Measurements from ENCODE around the gene TPRG1L.
"Not testable (repeated sequence)": the region's sequence is repeated elsewhere in the genome, so short reads cannot be mapped to it uniquely, and the experiment has no call there.

The TPRG1L gene

DNA sequence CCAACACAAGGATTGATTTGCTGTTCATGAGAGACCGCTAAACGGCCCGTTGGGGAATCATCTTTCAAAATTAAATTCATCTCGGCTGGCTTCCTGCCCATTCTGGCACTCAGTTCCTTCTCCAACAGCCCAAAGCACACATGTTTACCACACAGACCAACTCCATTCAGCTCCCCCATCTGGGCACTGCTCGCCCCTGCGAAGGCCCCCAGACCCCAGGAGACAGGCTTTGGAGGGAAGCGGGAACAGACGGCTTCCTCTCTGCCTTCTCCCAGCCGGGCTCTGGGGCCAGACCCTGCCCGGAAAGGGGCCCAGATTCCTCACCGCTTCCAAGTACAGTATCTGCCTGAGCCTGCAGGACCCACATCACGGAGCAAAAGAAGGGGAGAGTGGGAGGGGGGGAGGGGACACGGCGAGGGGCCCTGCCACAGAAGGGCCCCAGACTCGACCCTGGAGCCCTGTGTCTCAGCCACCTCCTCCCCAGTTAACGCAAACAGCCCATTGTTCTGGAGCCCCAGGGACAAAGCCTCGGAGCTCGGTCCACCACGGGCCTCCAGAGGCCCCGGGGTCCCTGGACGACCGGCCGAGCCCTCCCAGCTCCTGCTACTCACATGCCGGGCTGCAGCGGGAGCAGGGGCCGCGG is 14.2 kb upstream of the TPRG1L start:
- no peak for DNase-seq (ENCODE audit: low spot score in 2 of 2)
- ATAC-seq: no peak
- H3K9me3 Mint-ChIP-seq: no peaks in the 10 kb centered on the region
- no peak overlapping the region for H3K27ac Mint-ChIP-seq
- peaks cover 5% of the 10 kb centered on the region for H3K4me1 Mint-ChIP-seq
- peak overlapping the region; percentile 75 for H3K4me3 Mint-ChIP-seq
- no peaks in the 10 kb centered on the region for H3K36me3 Mint-ChIP-seq

DNA sequence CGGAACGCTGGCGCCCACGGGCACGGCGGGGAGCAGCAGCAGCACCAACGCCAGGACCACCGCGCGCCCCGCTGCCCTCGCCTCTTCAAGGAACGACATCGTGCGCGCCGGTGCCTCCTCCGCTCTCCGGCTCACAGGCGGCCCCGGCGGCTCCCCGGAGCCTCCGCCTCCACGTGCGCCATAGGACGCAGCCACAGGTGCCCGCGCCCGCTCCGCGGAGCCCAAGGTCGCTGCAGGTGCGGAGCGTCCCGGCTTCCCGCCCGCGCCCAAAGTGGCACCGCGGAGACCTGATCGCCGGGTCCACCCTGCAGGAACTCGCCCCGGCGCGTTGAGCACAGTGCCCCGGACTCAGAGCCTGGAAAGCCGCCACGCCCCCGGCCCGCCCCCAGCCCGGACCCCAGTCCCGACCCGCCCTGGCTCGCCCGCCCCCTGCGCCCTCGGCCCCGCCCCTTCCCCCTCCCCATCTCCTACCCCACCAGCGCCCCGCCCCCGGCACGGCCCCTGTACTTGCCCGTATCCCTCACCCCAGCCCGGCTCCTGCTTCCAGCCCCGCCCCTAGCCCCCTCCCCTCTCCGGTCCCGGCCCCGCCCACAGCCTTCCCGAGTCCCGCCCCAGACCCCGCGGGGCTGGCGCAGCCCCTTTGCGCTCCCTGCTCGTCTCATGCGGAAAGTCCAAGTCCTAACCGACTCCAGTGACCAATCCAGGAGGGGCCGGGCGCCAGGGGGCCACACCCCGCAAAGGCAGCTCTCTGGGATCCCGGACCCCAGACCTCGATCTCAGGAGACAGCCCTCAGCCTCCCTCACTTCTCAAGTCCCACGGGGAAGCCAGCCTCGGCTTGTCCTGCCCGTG is 13.4 kb upstream of the TPRG1L start, which contains the start of gene MEGF6:
MEGF6 (minus strand) TSS at position 339 of the 850 bp plus-strand sequence; CDS start at position 99, 240 bp downstream.
- Mint-ChIP-seq H3K4me1 (peaks cover 5% of the 10 kb centered on the region), H3K36me3 (no peaks in the 10 kb centered on the region), H3K9me3 (no peaks in the 10 kb centered on the region), H3K27ac (no peak within 1 kb of the TSS), H3K4me3 (peak within 1 kb of the TSS; percentile 75)
- ATAC-seq: peak; percentile 52
- peak; percentile 12 to 56 for DNase-seq (ENCODE audit: low spot score in 2 of 2)

DNA sequence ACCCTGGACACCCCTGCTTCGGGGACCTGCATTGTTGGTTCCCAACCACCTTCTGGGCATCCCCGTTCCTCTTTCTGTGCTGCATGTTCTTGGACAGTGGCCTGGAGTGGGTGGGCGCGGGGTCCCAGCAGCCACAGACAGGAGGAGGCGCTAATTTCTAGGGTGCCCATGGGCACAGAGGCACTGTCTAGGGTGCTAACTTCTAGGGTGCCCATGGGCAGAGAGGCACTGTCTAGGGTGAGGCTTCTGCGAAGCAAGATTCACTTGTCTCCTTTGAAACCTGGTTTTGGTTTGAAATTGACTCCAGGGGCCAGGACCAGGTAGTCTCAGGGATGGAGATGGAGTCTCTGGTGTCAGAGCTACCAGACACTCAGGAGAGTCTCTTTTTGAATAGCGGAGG is 12.7 kb upstream of the TPRG1L start:
- peak overlapping the region; percentile 75 for H3K4me3 Mint-ChIP-seq
- DNase-seq (ENCODE audit: low spot score in 2 of 2) (no peak), ATAC-seq (no peak)
- no peak overlapping the region for H3K27ac Mint-ChIP-seq
- H3K36me3 Mint-ChIP-seq: no peaks in the 10 kb centered on the region
- H3K4me1 Mint-ChIP-seq: peaks cover 5% of the 10 kb centered on the region
- no peaks in the 10 kb centered on the region for H3K9me3 Mint-ChIP-seq

DNA sequence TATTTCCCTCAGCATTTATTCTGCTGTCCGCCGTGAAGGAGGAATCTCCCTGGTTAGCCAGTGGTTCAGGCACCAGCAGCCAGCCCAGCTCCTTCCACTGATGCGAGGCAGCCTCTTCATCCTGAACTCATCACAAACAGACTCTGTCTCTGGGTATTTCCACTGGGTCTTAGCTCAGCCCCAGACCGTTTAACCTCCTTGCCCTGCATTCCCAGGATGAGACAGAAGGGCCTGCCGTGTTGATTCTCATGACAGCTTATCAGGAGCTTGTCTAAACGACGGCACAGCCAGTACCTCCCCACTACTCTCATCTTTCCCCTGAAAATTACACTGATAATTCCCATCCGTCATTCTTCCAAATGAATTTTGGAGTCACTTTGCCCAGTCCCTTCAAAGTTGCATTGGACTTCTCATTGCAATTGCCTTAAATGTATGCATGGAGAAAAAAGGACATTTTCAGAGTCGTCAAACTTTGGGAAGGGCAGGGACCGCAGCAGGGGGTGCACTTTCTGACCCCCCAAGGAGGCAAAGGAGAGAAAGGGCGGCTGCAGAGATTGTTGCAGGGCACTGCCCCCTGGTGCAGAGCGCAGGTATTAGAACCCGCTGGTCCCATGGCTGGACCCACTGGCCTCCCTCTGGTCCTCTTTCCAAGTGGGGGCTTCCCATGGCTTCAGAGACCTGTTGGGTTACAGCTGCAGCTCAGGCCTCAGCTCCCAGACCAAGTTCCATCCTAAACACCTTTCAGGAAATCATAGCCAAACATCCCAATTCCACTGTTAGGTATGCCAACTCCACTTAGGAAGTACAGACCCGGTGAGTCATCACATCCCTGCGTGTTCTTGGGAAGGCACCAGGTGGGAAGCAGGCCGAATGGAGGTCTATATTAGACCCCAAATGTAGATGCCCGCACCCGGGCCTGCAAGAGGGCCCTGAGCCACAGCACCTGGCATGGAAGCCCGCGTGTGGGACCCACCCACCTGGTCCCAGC is 9.8 kb upstream of the TPRG1L start:
- peaks cover 17% of the 10 kb centered on the region for H3K4me1 Mint-ChIP-seq
- H3K9me3 Mint-ChIP-seq: no peaks in the 10 kb centered on the region
- ATAC-seq: no peak
- H3K27ac Mint-ChIP-seq: no peak overlapping the region
- no peak for DNase-seq (ENCODE audit: low spot score in 2 of 2)
- H3K36me3 Mint-ChIP-seq: no peaks in the 10 kb centered on the region
- no peak overlapping the region for H3K4me3 Mint-ChIP-seq

DNA sequence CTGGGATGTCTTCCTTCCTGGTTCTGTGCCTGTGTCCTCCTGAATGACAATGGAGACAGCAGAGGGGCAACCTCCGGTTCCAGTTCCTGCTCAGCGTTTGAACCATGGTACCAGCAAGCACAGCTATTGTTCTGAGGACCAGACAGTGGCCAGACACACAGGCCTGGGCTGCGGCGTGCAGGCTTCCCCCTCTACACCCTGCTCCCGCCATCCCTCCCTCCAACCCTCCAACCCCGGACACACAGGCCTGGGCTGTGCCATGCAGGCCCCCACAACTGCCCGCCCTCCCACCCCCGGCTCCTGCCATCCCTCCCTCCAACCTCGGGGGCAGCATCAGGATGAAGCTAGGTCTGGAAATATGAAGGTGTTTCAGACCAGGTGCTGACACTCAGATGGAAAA is 8.0 kb upstream of the TPRG1L start:
- H3K36me3 Mint-ChIP-seq: no peaks in the 10 kb centered on the region
- no peak overlapping the region for H3K4me3 Mint-ChIP-seq
- no peak for DNase-seq (ENCODE audit: low spot score in 2 of 2)
- H3K9me3 Mint-ChIP-seq: no peaks in the 10 kb centered on the region
- H3K4me1 Mint-ChIP-seq: peaks cover 27% of the 10 kb centered on the region
- H3K27ac Mint-ChIP-seq: no peak overlapping the region
- no peak for ATAC-seq

DNA sequence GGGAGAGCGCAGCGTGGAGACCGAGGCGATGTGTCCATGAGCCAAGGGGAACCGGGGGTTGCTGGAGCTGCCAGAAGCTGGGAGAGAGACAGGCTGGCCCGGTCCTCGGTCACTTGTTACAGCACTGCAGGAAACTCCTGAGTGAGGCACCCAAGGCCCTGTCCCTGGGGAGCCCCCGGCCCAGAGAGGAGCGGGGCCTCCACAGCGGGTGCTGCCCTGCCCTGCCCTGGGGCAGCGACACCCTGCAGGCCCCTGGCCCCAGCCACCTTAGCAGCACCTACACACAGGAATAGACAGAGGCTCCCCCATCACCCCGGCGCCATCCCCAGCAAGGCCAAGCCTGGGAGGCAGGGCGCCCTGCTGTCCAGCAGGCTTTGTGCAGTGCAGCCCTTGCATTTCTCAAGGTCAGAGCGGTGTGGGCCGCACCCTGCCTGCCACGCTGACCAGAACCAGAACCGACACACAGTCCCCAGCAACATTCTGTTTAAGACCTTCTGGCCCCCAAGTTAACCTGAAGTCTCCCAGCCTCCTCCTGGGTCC is 6.9 kb upstream of the TPRG1L start:
- no peak for DNase-seq (ENCODE audit: low spot score in 2 of 2)
- peaks cover 33% of the 10 kb centered on the region for H3K4me1 Mint-ChIP-seq
- no peaks in the 10 kb centered on the region for H3K9me3 Mint-ChIP-seq
- H3K4me3 Mint-ChIP-seq: no peak overlapping the region
- ATAC-seq: no peak
- H3K27ac Mint-ChIP-seq: peak overlapping the region; percentile 61
- no peaks in the 10 kb centered on the region for H3K36me3 Mint-ChIP-seq

DNA sequence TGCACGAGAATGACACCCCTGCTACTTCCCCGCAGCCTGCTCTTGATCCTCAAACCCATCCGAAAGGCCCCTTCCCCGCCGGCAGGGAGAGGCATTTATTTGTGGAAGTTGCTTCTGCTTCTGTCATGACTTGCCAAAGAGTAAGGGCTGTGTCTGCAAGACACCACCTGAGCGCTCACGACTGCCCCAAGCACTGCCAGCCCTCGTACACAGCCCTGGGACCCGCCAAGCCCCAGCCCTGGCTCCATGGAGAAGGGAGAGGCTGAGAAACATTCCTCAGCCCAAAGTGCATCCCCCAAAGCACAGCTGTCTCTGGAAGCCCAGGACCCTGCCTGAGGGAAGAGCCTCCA is 6.3 kb upstream of the TPRG1L start:
- no peak overlapping the region for H3K4me3 Mint-ChIP-seq
- DNase-seq (ENCODE audit: low spot score in 2 of 2) (no peak), ATAC-seq (no peak)
- H3K36me3 Mint-ChIP-seq: no peaks in the 10 kb centered on the region
- peak overlapping the region; percentile 39 for H3K27ac Mint-ChIP-seq
- H3K9me3 Mint-ChIP-seq: no peaks in the 10 kb centered on the region
- H3K4me1 Mint-ChIP-seq: peaks cover 39% of the 10 kb centered on the region

DNA sequence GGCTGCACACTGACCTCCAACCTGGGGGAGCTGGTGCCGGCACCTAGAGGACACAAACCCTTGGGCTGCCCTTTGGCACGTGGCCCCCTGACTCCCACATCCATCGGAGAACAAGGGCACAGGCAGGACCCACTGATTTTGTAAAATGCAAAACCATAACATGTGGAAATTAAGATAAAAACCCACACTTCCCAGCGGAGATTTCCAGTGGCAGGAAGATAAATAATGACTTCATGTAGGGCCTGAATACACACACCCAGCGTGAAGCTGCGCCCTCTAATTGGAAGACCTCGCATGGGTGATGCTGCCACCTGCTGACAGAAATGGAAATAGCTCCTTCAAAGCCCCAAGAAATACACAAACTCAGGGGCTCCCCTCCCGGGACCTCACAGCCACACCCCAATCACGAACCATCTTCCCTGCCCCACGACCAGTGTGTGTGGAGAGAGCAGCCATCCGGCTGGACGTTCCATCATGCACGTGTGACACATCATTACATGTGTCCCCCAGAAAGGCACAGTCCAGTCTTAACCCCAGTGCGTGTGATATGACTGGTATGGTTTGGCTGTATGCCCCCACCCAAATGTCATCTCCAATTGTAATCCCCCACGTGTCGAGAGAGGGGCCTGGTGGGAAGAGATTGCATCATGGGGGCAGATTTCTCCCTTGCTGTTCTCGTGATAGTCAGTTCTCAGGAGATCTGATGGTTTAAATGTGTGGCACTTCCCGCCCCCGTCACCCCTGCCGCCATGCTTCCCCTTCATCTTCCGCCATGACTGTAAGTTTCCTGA is 5.7 kb upstream of the TPRG1L start:
- H3K4me3 Mint-ChIP-seq: peak overlapping the region; percentile 48
- no peaks in the 10 kb centered on the region for H3K36me3 Mint-ChIP-seq
- peaks cover 45% of the 10 kb centered on the region for H3K4me1 Mint-ChIP-seq
- peak; percentile 67 to 87 for DNase-seq (ENCODE audit: low spot score in 2 of 2)
- ATAC-seq: peak; percentile 86
- H3K9me3 Mint-ChIP-seq: no peaks in the 10 kb centered on the region
- H3K27ac Mint-ChIP-seq: peak overlapping the region; percentile 39

DNA sequence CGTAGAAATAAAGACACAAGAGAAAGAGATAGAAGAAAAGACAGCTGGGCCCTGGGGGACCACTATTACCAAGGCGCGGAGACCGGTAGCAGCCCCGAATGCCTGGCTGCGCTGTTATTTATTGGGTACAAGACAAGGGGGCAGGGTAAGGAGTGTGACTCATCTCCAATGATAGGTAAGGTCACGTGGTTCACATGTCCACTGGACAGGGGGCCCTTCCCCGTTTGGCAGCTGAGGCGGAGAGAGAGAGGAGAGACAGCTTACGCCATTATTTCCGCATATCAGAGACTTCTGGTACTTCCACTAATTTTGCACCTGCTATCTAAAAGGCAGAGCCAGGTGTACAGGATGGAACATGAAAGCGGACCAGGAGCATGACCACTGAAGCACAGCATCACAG is 4.1 kb upstream of the TPRG1L start:
- DNase-seq (ENCODE audit: low spot score in 2 of 2) (no peak), ATAC-seq (no peak)
- Mint-ChIP-seq H3K27ac (no peak overlapping the region), H3K36me3 (peaks cover 8% of the 10 kb centered on the region), H3K4me1 (peaks cover 53% of the 10 kb centered on the region), H3K9me3 (no peaks in the 10 kb centered on the region), H3K4me3 (peak overlapping the region; percentile 19)

DNA sequence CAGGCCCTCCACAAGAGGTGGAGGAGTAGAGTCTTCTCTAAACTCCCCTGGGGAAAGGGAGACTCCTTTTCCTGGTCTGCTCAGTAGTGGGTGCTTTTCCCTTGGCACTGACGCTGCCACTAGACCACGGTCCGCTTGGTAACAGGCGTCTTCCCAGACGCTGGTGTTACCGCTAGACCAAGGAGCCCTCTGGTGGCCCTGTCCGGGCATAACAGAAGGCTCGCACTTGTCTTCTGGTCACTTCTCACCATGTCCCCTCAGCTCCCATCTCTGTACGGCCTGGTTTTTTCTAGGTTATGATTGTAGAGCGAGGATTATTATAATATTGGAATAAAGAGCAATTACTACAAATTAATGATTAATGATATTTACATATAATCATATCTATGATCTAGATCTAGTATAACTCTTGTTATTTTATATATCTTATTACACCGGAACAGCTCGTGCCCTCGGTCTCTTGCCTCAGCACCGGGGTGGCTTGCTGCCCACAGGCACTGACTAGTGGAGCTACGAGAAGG is 3.6 kb upstream of the TPRG1L start:
- not testable (repeated sequence) for H3K36me3 Mint-ChIP-seq, H3K4me3 Mint-ChIP-seq
- peak in 1 of 2 donors; percentile 59 for DNase-seq (ENCODE audit: low spot score in 2 of 2)

DNA sequence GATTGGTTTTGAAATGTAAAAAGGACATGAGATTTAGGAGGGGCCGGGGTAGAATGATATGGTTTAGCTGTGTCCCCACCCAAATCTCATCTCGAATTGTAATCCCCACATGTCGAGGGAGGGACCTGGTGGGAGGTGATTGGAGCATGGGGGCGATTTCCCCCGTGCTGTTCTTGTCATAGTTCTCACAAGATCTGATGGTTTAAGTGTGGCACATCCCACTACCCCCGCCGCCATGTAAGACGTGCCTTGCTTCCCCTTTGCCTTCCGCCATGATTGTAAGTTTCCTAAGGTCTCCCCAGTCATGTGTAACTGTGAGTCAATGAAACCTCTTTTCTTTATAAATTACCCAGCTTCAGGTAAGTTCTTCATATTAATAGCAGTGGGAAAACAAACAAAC is 2.7 kb upstream of the TPRG1L start:
- not testable (repeated sequence) for H3K9me3 Mint-ChIP-seq; H3K4me3 Mint-ChIP-seq; H3K27ac Mint-ChIP-seq; DNase-seq (ENCODE audit: low spot score in 2 of 2); ATAC-seq; H3K36me3 Mint-ChIP-seq
- peaks cover 59% of the 10 kb centered on the region for H3K4me1 Mint-ChIP-seq

More for the DNA sequence above, 3.6 kb upstream of the TPRG1L start:
- not testable (repeated sequence) for ATAC-seq, H3K9me3 Mint-ChIP-seq, H3K27ac Mint-ChIP-seq
- H3K4me1 Mint-ChIP-seq: peaks cover 58% of the 10 kb centered on the region

DNA sequence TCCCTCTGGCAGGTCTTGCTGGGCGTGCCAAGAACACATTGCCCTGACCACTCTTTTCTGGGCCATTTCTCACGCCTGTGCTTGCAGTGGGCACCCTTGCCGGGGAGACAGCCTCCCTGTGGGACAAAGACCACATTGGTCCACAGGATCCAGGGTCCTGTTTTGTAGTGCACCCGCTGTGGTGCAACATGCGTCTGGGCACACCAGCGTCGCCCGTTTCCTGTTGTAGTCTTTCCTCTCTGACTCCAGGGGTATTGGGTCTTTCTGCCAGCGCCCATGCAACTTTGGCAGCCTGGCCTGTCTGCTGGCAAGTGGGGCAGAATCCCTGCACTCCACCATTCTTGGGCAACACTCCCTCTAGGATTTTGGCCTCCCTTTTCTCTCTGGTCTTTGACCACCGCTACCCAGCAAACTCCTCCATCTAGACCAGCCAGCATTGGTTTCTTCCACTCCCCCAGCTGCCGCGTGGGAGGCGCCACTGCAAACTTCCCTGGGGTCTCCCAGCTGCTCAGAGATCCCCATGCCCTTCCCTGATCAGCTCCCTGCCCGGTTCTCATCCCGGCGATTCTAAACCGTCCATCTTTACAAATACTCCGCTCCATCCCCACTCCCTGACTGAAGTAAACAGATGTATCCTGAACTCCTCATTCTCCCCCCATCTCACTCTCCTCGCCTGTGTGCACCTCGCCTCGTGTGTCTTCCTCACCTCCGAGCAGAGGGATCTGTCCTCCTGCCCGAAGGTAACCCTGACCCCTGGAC is 1.2 kb upstream of the TPRG1L start:
- DNase-seq (ENCODE audit: low spot score in 2 of 2) (no peak), ATAC-seq (no peak)
- Mint-ChIP-seq H3K4me1 (peaks cover 59% of the 10 kb centered on the region), H3K9me3 (no peaks in the 10 kb centered on the region), H3K27ac (peak overlapping the region; percentile 91), H3K36me3 (peaks cover 22% of the 10 kb centered on the region), H3K4me3 (peak overlapping the region; percentile 96)

DNA sequence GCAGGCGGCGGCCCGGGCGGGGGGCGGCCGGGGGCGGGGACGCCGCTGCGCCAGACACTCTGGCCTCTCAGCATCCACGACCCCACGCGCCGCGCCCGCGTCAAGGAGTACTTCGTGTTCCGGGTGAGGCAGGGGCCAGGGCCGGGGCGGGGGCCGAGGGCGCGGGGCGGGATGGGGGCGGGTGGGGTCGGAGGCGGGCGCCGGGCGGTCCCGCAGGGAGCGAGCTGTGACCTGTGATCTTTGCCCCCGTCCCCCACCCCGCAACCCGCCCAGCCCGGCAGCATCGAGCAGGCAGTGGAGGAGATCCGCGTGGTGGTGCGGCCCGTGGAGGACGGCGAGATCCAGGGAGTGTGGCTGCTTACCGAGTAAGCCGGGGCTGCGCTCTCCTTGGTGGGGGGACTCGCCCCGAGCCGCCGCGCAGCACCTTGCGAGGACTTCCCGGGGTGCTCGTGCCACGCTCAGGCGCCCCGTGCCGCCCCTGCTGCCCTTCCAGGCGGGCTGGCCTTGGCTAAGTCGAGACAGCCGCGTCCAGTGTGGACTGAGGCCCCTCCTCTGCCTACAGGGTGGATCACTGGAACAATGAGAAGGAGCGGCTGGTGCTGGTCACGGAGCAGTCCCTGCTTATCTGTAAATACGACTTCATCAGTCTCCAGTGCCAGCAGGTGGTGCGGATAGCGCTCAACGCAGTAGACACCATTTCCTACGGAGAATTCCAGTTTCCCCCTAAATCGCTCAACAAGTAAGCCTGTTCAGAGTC is 514 bp downstream of the TPRG1L start:
- H3K9me3 Mint-ChIP-seq: no peaks in the 10 kb centered on the region
- peak; percentile 22 to 66 for DNase-seq (ENCODE audit: low spot score in 2 of 2)
- H3K36me3 Mint-ChIP-seq: peaks cover 32% of the 10 kb centered on the region
- H3K4me1 Mint-ChIP-seq: peaks cover 49% of the 10 kb centered on the region
- H3K27ac Mint-ChIP-seq: peak overlapping the region; percentile 91
- peak; percentile 48 for ATAC-seq
- peak overlapping the region; percentile 96 for H3K4me3 Mint-ChIP-seq

Measured in stimulated activated effector memory CD8-positive, alpha-beta T cell treated with anti-CD3 and anti-CD28 coated beads, Interleukin-12 subunit alpha, Interleukin-12 subunit beta, amount 100 ng/mL, for 72 hours (primary cell).